Measurements from ENCODE around the gene GAK.

- TF ChIP-seq, protein P1, sequence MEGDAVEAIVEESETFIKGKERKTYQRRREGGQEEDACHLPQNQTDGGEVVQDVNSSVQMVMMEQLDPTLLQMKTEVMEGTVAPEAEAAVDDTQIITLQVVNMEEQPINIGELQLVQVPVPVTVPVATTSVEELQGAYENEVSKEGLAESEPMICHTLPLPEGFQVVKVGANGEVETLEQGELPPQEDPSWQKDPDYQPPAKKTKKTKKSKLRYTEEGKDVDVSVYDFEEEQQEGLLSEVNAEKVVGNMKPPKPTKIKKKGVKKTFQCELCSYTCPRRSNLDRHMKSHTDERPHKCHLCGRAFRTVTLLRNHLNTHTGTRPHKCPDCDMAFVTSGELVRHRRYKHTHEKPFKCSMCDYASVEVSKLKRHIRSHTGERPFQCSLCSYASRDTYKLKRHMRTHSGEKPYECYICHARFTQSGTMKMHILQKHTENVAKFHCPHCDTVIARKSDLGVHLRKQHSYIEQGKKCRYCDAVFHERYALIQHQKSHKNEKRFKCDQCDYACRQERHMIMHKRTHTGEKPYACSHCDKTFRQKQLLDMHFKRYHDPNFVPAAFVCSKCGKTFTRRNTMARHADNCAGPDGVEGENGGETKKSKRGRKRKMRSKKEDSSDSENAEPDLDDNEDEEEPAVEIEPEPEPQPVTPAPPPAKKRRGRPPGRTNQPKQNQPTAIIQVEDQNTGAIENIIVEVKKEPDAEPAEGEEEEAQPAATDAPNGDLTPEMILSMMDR (IDR thresholded peaks at IDR 0.05): no peak
- no peak for TF ChIP-seq POLR2AphosphoS5 (IDR thresholded peaks at IDR 0.05)
- no peak for TF ChIP-seq EP300 (IDR thresholded peaks at IDR 0.05)
- no peak for TF ChIP-seq POLR2A (IDR thresholded peaks at IDR 0.05)
Observed at GRCh38 chr4:866761-867390, 65.2 kb downstream of the GAK start.
